GM18909 (cell line): ENCODE data around the gene UNC80.

Experiments used
- ATAC-seq: cut with Tn5 transposase; IDR thresholded peaks from one replicate; pipeline ENCODE4 v1.9.1; 2021; ENCODE audit warnings: mild to moderate bottlenecking; ENCODE audit not compliant: unreplicated experiment, poor library complexity

The UNC80 gene

GRCh38 chr2:209808521-209808920 is 36.9 kb downstream of the UNC80 start:
- ATAC-seq: no peak

- ATAC-seq: no peak
Measured at GRCh38 chr2:209809256-209809655, 37.6 kb downstream of the UNC80 start.

GRCh38 chr2:209817844-209818271 is 46.2 kb downstream of the UNC80 start:
- ATAC-seq: no peak

GRCh38 chr2:209818939-209819338 is 47.3 kb downstream of the UNC80 start:
- no peak for ATAC-seq

- no peak for ATAC-seq
Measured at GRCh38 chr2:209821806-209822205, 50.2 kb downstream of the UNC80 start.

GRCh38 chr2:209823484-209823883 is 51.9 kb downstream of the UNC80 start:
- ATAC-seq: no peak

- ATAC-seq: no peak
Measured at GRCh38 chr2:209824391-209824790, 52.8 kb downstream of the UNC80 start.

- no peak for ATAC-seq
Measured at GRCh38 chr2:209830722-209831465, 59.3 kb downstream of the UNC80 start.

- ATAC-seq: no peak
Measured at GRCh38 chr2:209834767-209835166, 63.1 kb downstream of the UNC80 start.

GRCh38 chr2:209840434-209840833 is 68.8 kb downstream of the UNC80 start:
- no peak for ATAC-seq

- ATAC-seq: no peak
Measured at GRCh38 chr2:209845666-209846065, 74.0 kb downstream of the UNC80 start.

GRCh38 chr2:209864716-209865295 is 93.2 kb downstream of the UNC80 start:
- no peak for ATAC-seq

- ATAC-seq: no peak
Measured at GRCh38 chr2:209868271-209868994, 96.8 kb downstream of the UNC80 start.

- no peak for ATAC-seq
Measured at GRCh38 chr2:209870067-209870466, 98.4 kb downstream of the UNC80 start.

GRCh38 chr2:209872675-209873074 is 101.0 kb downstream of the UNC80 start:
- no peak for ATAC-seq

GRCh38 chr2:209875270-209875669 is 103.6 kb downstream of the UNC80 start:
- no peak for ATAC-seq

- ATAC-seq: no peak
Measured at GRCh38 chr2:209876211-209876610, 104.6 kb downstream of the UNC80 start.

- ATAC-seq: no peak
Measured at GRCh38 chr2:209878701-209879100, 107.1 kb downstream of the UNC80 start.

GRCh38 chr2:209900638-209901037 is 129.0 kb downstream of the UNC80 start:
- ATAC-seq: no peak

- no peak for ATAC-seq
Measured at GRCh38 chr2:209901172-209901571, 129.5 kb downstream of the UNC80 start.

GRCh38 chr2:209905691-209906090 is 134.1 kb downstream of the UNC80 start:
- ATAC-seq: no peak
